Thoracic aorta (tissue), 2 donors: ENCODE measurements around the gene RTKN2. TPM values are rescaled to one million over a fixed set of nuclear protein-coding genes. Genes with fewer than 3 reads are reported as not detected.

Source experiments
- ATAC-seq: fragments of 150-250 bp; one replicate; pipeline ENCODE4 v1.8.0; 2017; ENCODE audit warnings: low read depth; ENCODE audit not compliant: insufficient number of reproducible peaks, low FRiP score
- DNase-seq: peaks from one replicate; pipeline ENCODE4 v3.0.0-alpha.2; 2020; ENCODE audit warnings: low spot score
- H3K27ac ChIP-seq, 2 donors: fragments of 200-600 bp; sonication (generic); 1 replicate in 1 of 2; 2 replicates in 1 of 2; pipeline ENCODE4 v1.5.1; 2016; ENCODE audit warnings: mild to moderate bottlenecking in 2 of 2, moderate library complexity in 2 of 2
- H3K27me3 ChIP-seq: fragments of 200-600 bp; sonication (generic); replicated peaks from 2 replicates; pipeline ENCODE4 v1.6.0; 2016; ENCODE audit warnings: mild to moderate bottlenecking; ENCODE audit not compliant: insufficient read depth
- H3K36me3 ChIP-seq: fragments of 200-600 bp; sonication (generic); one replicate; pipeline ENCODE4 v1.5.1; 2016
- H3K4me1 ChIP-seq, 2 donors: fragments of 200-600 bp; sonication (generic); 1 replicate in 1 of 2; 2 replicates in 1 of 2; pipeline versions ENCODE4 v1.5.1 to v1.6.0; 2016; ENCODE audit warnings: low read depth in 2 of 2, mild to moderate bottlenecking in 1 of 2; ENCODE audit not compliant: control insufficient read depth in 1 of 2
- H3K4me3 ChIP-seq: fragments of 200-600 bp; sonication (generic); 2 replicates; pipeline ENCODE4 v1.5.1; 2016; ENCODE audit warnings: mild to moderate bottlenecking
- H3K9me3 ChIP-seq: fragments of 200-600 bp; sonication (generic); 2 replicates; pipeline ENCODE4 v1.5.1; 2016
- total RNA-seq, 2 donors: library from RNA; depleted of rRNA; stranded (reverse); fragments of >200 nt; gene quantifications; one replicate each; pipeline versions ENCODE4 v1.1.0 to v1.2.3, GENCODE V29; 2016
- TF ChIP-seq, protein P1 (sequence below): fragments of 200-600 bp; sonication (generic); IDR thresholded peaks from one replicate; pipeline ENCODE4 v1.5.1; 2019; ENCODE audit warnings: antibody characterized with exemption

Gene RTKN2
- total RNA-seq, 2 donors from 2014 or later: not detected

DNA sequence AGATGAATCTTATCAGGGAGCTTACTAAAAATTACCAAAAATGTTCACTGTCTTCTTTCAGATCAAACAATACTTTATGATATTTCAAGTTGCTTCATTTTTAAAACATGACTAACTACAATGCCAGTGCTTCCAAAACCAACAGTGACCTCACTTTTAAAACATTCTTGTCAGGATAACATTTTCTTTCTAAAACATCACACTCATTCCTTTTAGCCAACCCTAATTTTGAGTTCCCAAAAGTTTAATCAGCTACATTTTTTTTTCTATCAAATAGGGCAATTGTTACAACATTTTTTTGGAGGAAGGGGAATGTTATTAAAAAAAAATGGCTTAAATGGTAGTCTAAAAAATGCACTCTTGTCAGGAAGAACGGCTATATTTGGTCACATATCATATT lies 37.3 kb downstream of the RTKN2 start:
- Histone ChIP-seq H3K4me3 (no peak overlapping the region), H3K36me3 (no peaks in the 10 kb centered on the region), H3K27ac (peak overlapping the region; percentile 42 to 51), H3K4me1 (peaks cover 22 to 33% of the 10 kb centered on the region in 2 donors), H3K9me3 (no peaks in the 10 kb centered on the region), H3K27me3 (no peaks in the 10 kb centered on the region)
- DNase-seq (no peak), ATAC-seq (peak; percentile 47)
- TF ChIP-seq, protein P1, sequence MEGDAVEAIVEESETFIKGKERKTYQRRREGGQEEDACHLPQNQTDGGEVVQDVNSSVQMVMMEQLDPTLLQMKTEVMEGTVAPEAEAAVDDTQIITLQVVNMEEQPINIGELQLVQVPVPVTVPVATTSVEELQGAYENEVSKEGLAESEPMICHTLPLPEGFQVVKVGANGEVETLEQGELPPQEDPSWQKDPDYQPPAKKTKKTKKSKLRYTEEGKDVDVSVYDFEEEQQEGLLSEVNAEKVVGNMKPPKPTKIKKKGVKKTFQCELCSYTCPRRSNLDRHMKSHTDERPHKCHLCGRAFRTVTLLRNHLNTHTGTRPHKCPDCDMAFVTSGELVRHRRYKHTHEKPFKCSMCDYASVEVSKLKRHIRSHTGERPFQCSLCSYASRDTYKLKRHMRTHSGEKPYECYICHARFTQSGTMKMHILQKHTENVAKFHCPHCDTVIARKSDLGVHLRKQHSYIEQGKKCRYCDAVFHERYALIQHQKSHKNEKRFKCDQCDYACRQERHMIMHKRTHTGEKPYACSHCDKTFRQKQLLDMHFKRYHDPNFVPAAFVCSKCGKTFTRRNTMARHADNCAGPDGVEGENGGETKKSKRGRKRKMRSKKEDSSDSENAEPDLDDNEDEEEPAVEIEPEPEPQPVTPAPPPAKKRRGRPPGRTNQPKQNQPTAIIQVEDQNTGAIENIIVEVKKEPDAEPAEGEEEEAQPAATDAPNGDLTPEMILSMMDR: no peak

DNA sequence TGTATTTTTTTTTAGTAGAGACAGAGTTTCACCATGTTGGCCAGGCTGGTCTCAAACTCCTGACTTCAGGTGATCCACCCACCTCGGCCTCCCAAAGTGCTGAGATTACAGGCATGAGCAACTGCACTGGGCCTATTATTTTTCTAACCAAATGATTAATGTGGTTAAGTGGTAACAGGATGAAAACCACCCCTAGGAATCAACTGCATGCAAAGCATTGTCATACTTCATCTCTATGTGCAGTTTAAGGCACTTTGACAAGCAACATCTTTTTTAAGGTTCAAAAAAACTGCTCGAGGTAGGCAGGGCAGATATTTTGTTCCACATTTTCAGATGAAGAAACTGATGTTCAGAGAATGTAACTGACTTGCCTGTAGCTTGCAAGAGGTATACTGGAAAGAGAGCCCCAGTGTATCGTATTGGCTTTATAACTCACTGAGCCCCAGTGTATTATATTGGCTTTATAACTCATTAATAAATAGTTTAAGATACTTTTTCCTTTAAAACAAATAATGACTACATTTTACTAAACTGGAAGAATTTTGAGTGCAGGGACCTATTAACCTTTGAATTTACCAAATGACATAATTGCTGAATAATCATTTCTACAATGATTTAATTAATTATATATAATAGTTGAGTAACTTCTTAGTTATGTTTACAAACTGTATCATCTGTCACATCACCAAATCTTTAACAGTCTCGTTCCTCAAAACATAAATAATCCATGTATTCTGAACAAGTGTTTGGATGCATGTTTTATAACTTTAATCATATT lies 38.1 kb downstream of the RTKN2 start:
- ATAC-seq: no peak
- H3K9me3 ChIP-seq: no peaks in the 10 kb centered on the region
- TF ChIP-seq, protein P1: no peak
- H3K4me3 ChIP-seq: no peak overlapping the region
- H3K4me1 ChIP-seq: peaks cover 22 to 33% of the 10 kb centered on the region in 2 donors
- DNase-seq: no peak
- H3K36me3 ChIP-seq: no peaks in the 10 kb centered on the region
- peak overlapping the region; percentile 15 to 51 for H3K27ac ChIP-seq
- H3K27me3 ChIP-seq: no peaks in the 10 kb centered on the region

DNA sequence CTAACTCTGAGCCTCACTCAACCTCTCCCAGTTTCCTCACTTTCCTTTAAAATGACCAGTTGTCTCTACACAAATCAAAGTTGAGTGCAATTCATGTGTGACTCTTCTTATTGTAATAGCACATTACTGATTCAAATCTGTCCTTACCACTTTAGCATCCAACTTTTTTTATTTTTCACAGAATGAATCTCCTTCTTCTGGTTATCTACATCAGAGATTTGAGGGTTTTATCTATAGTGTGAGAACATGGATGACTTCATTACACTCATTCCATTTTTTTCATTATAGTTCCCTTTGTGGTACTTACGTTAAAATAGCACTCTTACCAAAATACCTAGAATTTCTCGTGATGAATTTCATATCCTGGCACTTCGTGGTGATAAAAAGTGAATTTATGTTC lies 43.3 kb downstream of the RTKN2 start:
- DNase-seq: no peak
- TF ChIP-seq, protein P1: no peak
- no peaks in the 10 kb centered on the region for H3K9me3 ChIP-seq
- H3K27me3 ChIP-seq: no peaks in the 10 kb centered on the region
- H3K36me3 ChIP-seq: no peaks in the 10 kb centered on the region
- ATAC-seq: no peak
- no peak overlapping the region for H3K4me3 ChIP-seq
- H3K27ac ChIP-seq: no peak overlapping the region
- H3K4me1 ChIP-seq: peaks cover 0 to 5% of the 10 kb centered on the region in 2 donors

DNA sequence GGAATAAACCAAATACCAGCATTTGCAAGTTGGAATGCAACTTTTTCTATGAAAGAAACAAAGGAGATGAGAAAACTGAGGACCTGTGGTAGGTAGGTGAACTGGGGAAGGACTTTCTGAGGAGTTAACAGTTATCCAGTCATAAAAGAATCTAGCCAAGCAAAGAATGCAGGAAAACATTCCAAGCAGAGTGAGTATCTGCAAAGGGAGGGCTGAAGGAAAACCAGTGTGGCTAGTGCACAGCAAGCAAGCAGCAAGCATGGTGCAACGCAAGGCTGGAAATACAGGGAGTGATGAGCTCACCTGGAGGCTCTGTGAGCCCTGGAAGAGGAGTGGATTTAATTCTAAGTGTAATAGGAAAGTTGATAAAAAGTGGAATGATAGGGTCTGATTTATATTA lies 44.0 kb downstream of the RTKN2 start:
- DNase-seq (no peak), ATAC-seq (no peak)
- no peak overlapping the region for H3K27ac ChIP-seq
- H3K9me3 ChIP-seq: no peaks in the 10 kb centered on the region
- TF ChIP-seq, protein P1: no peak
- H3K4me1 ChIP-seq: peaks cover 0 to 5% of the 10 kb centered on the region in 2 donors
- H3K27me3 ChIP-seq: no peaks in the 10 kb centered on the region
- H3K36me3 ChIP-seq: no peaks in the 10 kb centered on the region
- H3K4me3 ChIP-seq: no peak overlapping the region

DNA sequence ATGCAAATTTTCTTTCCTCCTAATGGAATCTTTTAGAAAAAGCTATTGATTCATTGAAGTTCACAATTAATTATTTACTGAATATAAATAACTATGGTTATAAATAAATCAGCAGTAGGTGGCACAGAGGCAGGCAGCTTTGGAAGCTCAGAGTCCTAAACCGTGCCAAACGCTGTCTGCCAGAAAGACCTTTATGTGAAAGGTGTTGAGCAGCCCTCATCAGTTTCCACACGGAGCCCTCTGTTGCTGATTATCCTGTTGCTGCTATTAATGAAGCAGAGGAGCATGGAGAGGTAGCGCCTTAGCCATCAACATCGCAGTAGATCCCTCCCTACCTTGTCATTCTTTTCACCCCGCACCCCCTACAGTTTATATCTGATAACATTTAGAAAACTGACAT lies 51.0 kb downstream of the RTKN2 start:
- DNase-seq (no peak), ATAC-seq (no peak)
- TF ChIP-seq, protein P1: no peak
- Histone ChIP-seq H3K4me3 (no peak overlapping the region), H3K36me3 (no peaks in the 10 kb centered on the region), H3K27me3 (no peaks in the 10 kb centered on the region), H3K27ac (no peak overlapping the region), H3K4me1 (no peaks in the 10 kb centered on the region), H3K9me3 (no peaks in the 10 kb centered on the region)
